Measurements from ENCODE around the gene PSMD9. TPM values are rescaled to one million over a fixed set of nuclear protein-coding genes. Genes with fewer than 3 reads are reported as not detected.

The PSMD9 gene
- total RNA-seq, 2 experiments from 2014 or later: 89.2 to 142 TPM

GRCh38 chr12:121961195-121961879 is 72.7 kb downstream of the PSMD9 start:
- Histone ChIP-seq H3K79me2 (ENCODE audit: insufficient read depth, low read depth, low read length) (no peaks in the 10 kb centered on the region), H3K4me3 (ENCODE audit: low read depth, low read length, poor library complexity, severe bottlenecking) (no peak overlapping the region), H4K20me1 (ENCODE audit: insufficient read depth, low read length) (no peaks in the 10 kb centered on the region), H3K4me2 (ENCODE audit: low read length) (no peak overlapping the region), H3K9me2 (ENCODE audit: insufficient read depth, low read length) (no peaks in the 10 kb centered on the region), H3K27ac (ENCODE audit: low read depth, low read length, poor library complexity, severe bottlenecking) (no peak overlapping the region), H3K4me1 (ENCODE audit: insufficient read depth, low read length, poor library complexity, severe bottlenecking) (peaks cover 14% of the 10 kb centered on the region), H3K9me3 (ENCODE audit: low read length) (no peaks in the 10 kb centered on the region), H2AFZ (ENCODE audit: low read length) (no peak overlapping the region), H3K36me3 (ENCODE audit: insufficient read depth, low read length) (peaks cover 10% of the 10 kb centered on the region)
- ChIA-PET POLR2A (interaction anchor here (1.0 to 1.1 kb wide), 2 partner anchors 13 to 17 kb away, joined by 3 to 5 read pairs; no protein-coding TSS in a partner anchor), CTCF (ENCODE audit: unreplicated experiment) (no interaction called here)
- no peak for TF ChIP-seq EZH2phosphoT487 (IDR thresholded peaks at IDR 0.05; ENCODE audit: borderline replicate concordance, low read depth, low read length)
- no peak for TF ChIP-seq CTCF (conservative IDR thresholded peaks at IDR 0.05; ENCODE audit: low read length)
- intact Hi-C loops (cut with micrococcal nuclease; ENCODE audit: unreplicated experiment): no loop called here
- no peak for DNase-seq (ENCODE audit: low spot score)
- BruUV-seq (replicated peaks): no TSS peak

- H3K9me2 ChIP-seq (ENCODE audit: insufficient read depth, low read length): no peaks in the 10 kb centered on the region
- BruUV-seq (replicated peaks): no TSS peak
- peaks cover 10% of the 10 kb centered on the region; the same call in 1 of the 2 replicates for H3K36me3 ChIP-seq (ENCODE audit: insufficient read depth, low read length)
- no peak overlapping the region for H3K4me3 ChIP-seq (ENCODE audit: low read depth, low read length, poor library complexity, severe bottlenecking)
- H2AFZ ChIP-seq (ENCODE audit: low read length): no peak overlapping the region
- H3K4me2 ChIP-seq (ENCODE audit: low read length): no peak overlapping the region
- intact Hi-C loops (cut with micrococcal nuclease; ENCODE audit: unreplicated experiment): no loop called here
- no peak overlapping the region for H3K27ac ChIP-seq (ENCODE audit: low read depth, low read length, poor library complexity, severe bottlenecking)
- ChIA-PET CTCF (ENCODE audit: unreplicated experiment) (interaction anchor here (0.6 kb wide), 1 partner anchor 227 kb away, joined by 3 read pairs; no protein-coding TSS in a partner anchor), POLR2A (no interaction called here)
- no peaks in the 10 kb centered on the region for H3K9me3 ChIP-seq (ENCODE audit: low read length)
- no peak for DNase-seq (ENCODE audit: low spot score)
- H3K79me2 ChIP-seq (ENCODE audit: insufficient read depth, low read depth, low read length): no peaks in the 10 kb centered on the region
- TF ChIP-seq CTCF (conservative IDR thresholded peaks at IDR 0.05; ENCODE audit: low read length): no peak
- no peak for TF ChIP-seq EZH2phosphoT487 (IDR thresholded peaks at IDR 0.05; ENCODE audit: borderline replicate concordance, low read depth, low read length)
- peaks cover 14% of the 10 kb centered on the region for H3K4me1 ChIP-seq (ENCODE audit: insufficient read depth, low read length, poor library complexity, severe bottlenecking)
- H4K20me1 ChIP-seq (ENCODE audit: insufficient read depth, low read length): no peaks in the 10 kb centered on the region
Measured at GRCh38 chr12:121963341-121964018, 74.9 kb downstream of the PSMD9 start.
